HepG2 (cell line): ENCODE data around the gene YWHAQ. TPM values are rescaled to one million over a fixed set of nuclear protein-coding genes. Genes with fewer than 3 reads are reported as not detected.

Source experiments
- CBX2 ChIP-seq, 2 experiments: fragments of 200-600 bp in 1 of 2; sonication (generic); formaldehyde crosslinking in 1 of 2; IDR thresholded peaks; 2 replicates each; pipeline versions ENCODE4 v1.7.0 to v1.8.1; 2018 to 2022; ENCODE audit warnings: low read depth in 2 of 2, low read length in 1 of 2, mild to moderate bottlenecking in 1 of 2, missing genetic modification reagents in 1 of 2
- HOXA9 ChIP-seq: sonication (generic); formaldehyde crosslinking; IDR thresholded peaks from 2 replicates; pipeline ENCODE4 v1.8.1; 2022; ENCODE audit warnings: missing genetic modification reagents, mild to moderate bottlenecking, moderate library complexity, borderline replicate concordance
- IRX3 ChIP-seq: sonication (generic); formaldehyde crosslinking; IDR thresholded peaks from 2 replicates; pipeline ENCODE4 v1.8.1; 2023; ENCODE audit warnings: mild to moderate bottlenecking, low read depth, missing genetic modification reagents, borderline replicate concordance
- RAD21 ChIP-seq: fragments of 450-650 bp; formaldehyde crosslinking; IDR thresholded peaks from 2 replicates; pipeline ENCODE4 v1.5.0; 2020; ENCODE audit warnings: mild to moderate bottlenecking
- RFXANK ChIP-seq: IDR thresholded peaks from 2 replicates; pipeline ENCODE4 v1.6.1; 2016
- SIX4 ChIP-seq: sonication (generic); formaldehyde crosslinking; IDR thresholded peaks from 2 replicates; pipeline ENCODE4 v1.4.0; 2020; ENCODE audit warnings: missing genetic modification reagents
- TCF7 ChIP-seq: sonication (generic); IDR thresholded peaks from 2 replicates; pipeline ENCODE4 v1.6.1; 2016; ENCODE audit warnings: antibody characterized with exemption, low read depth
- ZMAT3 ChIP-seq: sonication (generic); formaldehyde crosslinking; conservative IDR thresholded peaks from 2 replicates; pipeline ENCODE4 v1.7.0; 2021; ENCODE audit warnings: missing genetic modification reagents
- ZNF660 ChIP-seq: sonication (generic); formaldehyde crosslinking; IDR thresholded peaks from 2 replicates; pipeline ENCODE4 v1.5.1; 2020; ENCODE audit warnings: mild to moderate bottlenecking, low read depth, missing genetic modification reagents, borderline replicate concordance
- ZNF841 ChIP-seq: sonication (generic); formaldehyde crosslinking; IDR thresholded peaks from 2 replicates; pipeline ENCODE4 v1.8.1; 2023; ENCODE audit warnings: missing genetic modification reagents, borderline replicate concordance
- polyA plus RNA-seq, 8 experiments: library from polyadenylated mRNA; depleted of rRNA in 3 of 8; stranded (reverse) in 7 of 8; unstranded in 1 of 8; fragments of >200 nt; fragmentation: Illumina TruSeq in 4 of 8; extraction: Trizol in 4 of 8; gene quantifications; 2 replicates each; pipeline versions ENCODE4 v1.2.1 to v1.2.3, GENCODE V29; 2011 to 2016; ENCODE audit warnings: low read depth in 4 of 8, missing spikeins in 1 of 8, mixed read lengths in 1 of 8; ENCODE audit not compliant: insufficient read depth in 1 of 8
- total RNA-seq, 5 experiments: library from RNA; depleted of rRNA; stranded (reverse); fragments of >200 nt; fragmentation: Illumina TruSeq; extraction: Trizol; gene quantifications; 2 replicates each; pipeline ENCODE4 v1.2.3, GENCODE V29; 2016; ENCODE audit warnings: low read depth in 1 of 5
- TF ChIP-seq, protein P1 (sequence below): IDR thresholded peaks from 2 replicates; pipeline ENCODE4 v1.6.1; 2016; ENCODE audit warnings: low read depth, control low read depth
- TF ChIP-seq, protein P2 (sequence below): sonication (generic); formaldehyde crosslinking; IDR thresholded peaks from 2 replicates; pipeline ENCODE4 v1.4.0; 2020; ENCODE audit warnings: missing genetic modification reagents, borderline replicate concordance
- TF ChIP-seq, protein P3 (sequence below): fragments of 450-650 bp; IDR thresholded peaks from 2 replicates; pipeline ENCODE4 v1.6.1; 2016
- TF ChIP-seq, protein P4 (sequence below), 2 experiments: sonication (generic) in 1 of 2; formaldehyde crosslinking in 1 of 2; IDR thresholded peaks; 2 replicates each; pipeline versions ENCODE4 v1.4.0 to v1.6.1; 2018 to 2020; ENCODE audit warnings: missing genetic modification reagents in 2 of 2, borderline replicate concordance in 1 of 2, low read depth in 1 of 2, mild to moderate bottlenecking in 1 of 2, missing biosample characterization in 1 of 2
- TF ChIP-seq, protein P5 (sequence below): fragments of 450-650 bp; IDR thresholded peaks from 2 replicates; pipeline ENCODE4 v1.6.1; 2017; ENCODE audit warnings: mild to moderate bottlenecking

The YWHAQ gene
- total and polyA plus RNA-seq, 2 of the 13 experiments (the other 11 are each of a cell fraction or from before 2014, with no cell fraction given), result 160 to 304 TPM

DNA sequence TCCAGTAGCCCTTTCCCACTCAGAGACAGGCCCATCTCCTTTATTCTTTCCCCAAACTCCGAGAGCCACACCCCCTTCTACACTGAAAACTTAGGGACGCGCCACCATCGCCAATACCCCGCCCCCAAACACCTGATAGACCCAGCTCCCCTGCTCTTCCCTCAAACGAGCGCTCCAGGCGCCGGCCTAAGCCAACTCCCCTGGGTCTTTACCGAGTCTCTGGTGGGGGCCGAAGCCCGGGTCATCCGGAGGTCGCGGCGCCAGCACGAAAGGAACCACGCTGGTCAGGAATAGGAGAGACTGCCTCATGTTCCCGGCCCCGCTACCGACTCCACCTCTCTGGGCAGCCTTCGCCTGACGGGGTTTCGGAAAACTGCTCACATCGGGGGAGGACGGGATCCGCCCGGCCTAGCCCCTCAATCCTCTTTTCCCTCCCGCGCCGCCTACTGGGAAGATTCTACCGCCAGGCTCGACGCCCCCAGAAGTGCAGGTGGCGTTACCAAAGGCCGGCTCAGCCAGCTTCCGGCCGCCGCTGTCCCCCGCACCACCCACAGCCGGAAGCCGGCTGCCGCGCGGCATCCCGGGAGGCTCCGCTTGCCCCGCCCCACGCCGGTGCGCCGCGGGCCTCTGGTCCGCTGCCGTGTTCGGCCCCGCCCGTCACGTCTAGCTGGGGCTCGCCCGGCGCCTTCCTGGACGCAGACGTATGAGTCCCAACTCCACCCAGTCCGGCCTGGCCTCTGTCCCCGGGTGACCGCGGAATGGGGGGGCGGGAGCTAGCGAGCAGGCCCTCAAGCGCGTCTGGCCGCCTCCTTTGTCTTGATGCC lies 75.3 kb downstream of the YWHAQ start, which contains the start of gene ADAM17 (continued):
- TF ChIP-seq, protein P1, sequence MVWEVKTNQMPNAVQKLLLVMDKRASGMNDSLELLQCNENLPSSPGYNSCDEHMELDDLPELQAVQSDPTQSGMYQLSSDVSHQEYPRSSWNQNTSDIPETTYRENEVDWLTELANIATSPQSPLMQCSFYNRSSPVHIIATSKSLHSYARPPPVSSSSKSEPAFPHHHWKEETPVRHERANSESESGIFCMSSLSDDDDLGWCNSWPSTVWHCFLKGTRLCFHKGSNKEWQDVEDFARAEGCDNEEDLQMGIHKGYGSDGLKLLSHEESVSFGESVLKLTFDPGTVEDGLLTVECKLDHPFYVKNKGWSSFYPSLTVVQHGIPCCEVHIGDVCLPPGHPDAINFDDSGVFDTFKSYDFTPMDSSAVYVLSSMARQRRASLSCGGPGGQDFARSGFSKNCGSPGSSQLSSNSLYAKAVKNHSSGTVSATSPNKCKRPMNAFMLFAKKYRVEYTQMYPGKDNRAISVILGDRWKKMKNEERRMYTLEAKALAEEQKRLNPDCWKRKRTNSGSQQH (CRISPR knock-in tag), result peak; percentile 91; the same call in 1 of the 2 replicates
- TF ChIP-seq IRX3 (CRISPR knock-in tag) (0 out of 2 replicates have a peak, but pooled peaks have one; percentile 60), ZNF660 (CRISPR knock-in tag) (no peak), RAD21 (CRISPR knock-in tag) (peak; percentile 70), SIX4 (CRISPR knock-in tag) (no peak), ZMAT3 (CRISPR knock-in tag) (peak; percentile 85; the same call in 1 of the 2 replicates), CBX2 (IDR thresholded peaks at IDR 0.05; ENCODE audit: low read depth, low read length) (no peak), CBX2 (CRISPR knock-in tag; IDR thresholded peaks at IDR 0.05; ENCODE audit: low read depth) (no peak), HOXA9 (CRISPR knock-in tag) (peak; percentile 90; the same call in 1 of the 2 replicates), TCF7 (no peak), ZNF841 (CRISPR knock-in tag) (no peak), RFXANK (CRISPR knock-in tag) (no peak; the same call in none of the 2 replicates)
- TF ChIP-seq, protein P2, sequence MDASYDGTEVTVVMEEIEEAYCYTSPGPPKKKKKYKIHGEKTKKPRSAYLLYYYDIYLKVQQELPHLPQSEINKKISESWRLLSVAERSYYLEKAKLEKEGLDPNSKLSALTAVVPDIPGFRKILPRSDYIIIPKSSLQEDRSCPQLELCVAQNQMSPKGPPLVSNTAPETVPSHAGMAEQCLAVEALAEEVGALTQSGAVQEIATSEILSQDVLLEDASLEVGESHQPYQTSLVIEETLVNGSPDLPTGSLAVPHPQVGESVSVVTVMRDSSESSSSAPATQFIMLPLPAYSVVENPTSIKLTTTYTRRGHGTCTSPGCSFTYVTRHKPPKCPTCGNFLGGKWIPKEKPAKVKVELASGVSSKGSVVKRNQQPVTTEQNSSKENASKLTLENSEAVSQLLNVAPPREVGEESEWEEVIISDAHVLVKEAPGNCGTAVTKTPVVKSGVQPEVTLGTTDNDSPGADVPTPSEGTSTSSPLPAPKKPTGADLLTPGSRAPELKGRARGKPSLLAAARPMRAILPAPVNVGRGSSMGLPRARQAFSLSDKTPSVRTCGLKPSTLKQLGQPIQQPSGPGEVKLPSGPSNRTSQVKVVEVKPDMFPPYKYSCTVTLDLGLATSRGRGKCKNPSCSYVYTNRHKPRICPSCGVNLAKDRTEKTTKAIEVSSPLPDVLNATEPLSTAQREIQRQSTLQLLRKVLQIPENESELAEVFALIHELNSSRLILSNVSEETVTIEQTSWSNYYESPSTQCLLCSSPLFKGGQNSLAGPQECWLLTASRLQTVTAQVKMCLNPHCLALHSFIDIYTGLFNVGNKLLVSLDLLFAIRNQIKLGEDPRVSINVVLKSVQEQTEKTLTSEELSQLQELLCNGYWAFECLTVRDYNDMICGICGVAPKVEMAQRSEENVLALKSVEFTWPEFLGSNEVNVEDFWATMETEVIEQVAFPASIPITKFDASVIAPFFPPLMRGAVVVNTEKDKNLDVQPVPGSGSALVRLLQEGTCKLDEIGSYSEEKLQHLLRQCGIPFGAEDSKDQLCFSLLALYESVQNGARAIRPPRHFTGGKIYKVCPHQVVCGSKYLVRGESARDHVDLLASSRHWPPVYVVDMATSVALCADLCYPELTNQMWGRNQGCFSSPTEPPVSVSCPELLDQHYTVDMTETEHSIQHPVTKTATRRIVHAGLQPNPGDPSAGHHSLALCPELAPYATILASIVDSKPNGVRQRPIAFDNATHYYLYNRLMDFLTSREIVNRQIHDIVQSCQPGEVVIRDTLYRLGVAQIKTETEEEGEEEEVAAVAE (CRISPR knock-in tag), result peak; percentile 33; the same call in 1 of the 2 replicates
- TF ChIP-seq, protein P3, sequence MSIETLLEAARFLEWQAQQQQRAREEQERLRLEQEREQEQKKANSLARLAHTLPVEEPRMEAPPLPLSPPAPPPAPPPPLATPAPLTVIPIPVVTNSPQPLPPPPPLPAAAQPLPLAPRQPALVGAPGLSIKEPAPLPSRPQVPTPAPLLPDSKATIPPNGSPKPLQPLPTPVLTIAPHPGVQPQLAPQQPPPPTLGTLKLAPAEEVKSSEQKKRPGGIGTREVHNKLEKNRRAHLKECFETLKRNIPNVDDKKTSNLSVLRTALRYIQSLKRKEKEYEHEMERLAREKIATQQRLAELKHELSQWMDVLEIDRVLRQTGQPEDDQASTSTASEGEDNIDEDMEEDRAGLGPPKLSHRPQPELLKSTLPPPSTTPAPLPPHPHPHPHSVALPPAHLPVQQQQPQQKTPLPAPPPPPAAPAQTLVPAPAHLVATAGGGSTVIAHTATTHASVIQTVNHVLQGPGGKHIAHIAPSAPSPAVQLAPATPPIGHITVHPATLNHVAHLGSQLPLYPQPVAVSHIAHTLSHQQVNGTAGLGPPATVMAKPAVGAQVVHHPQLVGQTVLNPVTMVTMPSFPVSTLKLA, result no peak
- TF ChIP-seq, protein P4, sequence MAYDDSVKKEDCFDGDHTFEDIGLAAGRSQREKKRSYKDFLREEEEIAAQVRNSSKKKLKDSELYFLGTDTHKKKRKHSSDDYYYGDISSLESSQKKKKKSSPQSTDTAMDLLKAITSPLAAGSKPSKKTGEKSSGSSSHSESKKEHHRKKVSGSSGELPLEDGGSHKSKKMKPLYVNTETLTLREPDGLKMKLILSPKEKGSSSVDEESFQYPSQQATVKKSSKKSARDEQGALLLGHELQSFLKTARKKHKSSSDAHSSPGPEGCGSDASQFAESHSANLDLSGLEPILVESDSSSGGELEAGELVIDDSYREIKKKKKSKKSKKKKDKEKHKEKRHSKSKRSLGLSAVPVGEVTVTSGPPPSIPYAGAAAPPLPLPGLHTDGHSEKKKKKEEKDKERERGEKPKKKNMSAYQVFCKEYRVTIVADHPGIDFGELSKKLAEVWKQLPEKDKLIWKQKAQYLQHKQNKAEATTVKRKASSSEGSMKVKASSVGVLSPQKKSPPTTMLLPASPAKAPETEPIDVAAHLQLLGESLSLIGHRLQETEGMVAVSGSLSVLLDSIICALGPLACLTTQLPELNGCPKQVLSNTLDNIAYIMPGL (CRISPR knock-in tag; IDR thresholded peaks at IDR 0.05; ENCODE audit: borderline replicate concordance in 1 of 2, low read depth in 1 of 2), result peak; percentile 88 to 97
- TF ChIP-seq, protein P5, sequence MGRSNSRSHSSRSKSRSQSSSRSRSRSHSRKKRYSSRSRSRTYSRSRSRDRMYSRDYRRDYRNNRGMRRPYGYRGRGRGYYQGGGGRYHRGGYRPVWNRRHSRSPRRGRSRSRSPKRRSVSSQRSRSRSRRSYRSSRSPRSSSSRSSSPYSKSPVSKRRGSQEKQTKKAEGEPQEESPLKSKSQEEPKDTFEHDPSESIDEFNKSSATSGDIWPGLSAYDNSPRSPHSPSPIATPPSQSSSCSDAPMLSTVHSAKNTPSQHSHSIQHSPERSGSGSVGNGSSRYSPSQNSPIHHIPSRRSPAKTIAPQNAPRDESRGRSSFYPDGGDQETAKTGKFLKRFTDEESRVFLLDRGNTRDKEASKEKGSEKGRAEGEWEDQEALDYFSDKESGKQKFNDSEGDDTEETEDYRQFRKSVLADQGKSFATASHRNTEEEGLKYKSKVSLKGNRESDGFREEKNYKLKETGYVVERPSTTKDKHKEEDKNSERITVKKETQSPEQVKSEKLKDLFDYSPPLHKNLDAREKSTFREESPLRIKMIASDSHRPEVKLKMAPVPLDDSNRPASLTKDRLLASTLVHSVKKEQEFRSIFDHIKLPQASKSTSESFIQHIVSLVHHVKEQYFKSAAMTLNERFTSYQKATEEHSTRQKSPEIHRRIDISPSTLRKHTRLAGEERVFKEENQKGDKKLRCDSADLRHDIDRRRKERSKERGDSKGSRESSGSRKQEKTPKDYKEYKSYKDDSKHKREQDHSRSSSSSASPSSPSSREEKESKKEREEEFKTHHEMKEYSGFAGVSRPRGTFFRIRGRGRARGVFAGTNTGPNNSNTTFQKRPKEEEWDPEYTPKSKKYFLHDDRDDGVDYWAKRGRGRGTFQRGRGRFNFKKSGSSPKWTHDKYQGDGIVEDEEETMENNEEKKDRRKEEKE, result no peak
